ENCODE results near the gene KRT2. TPM values are rescaled to one million over a fixed set of nuclear protein-coding genes. Genes with fewer than 3 reads are reported as not detected.

The KRT2 gene
- total and polyA plus RNA-seq, 10 of the 15 experiments (the other 5 are each of a cell fraction or from before 2014, with no cell fraction given): 0.08 to 0.12 TPM; not detected in 8

Other genes with a start within 250 kb of the KRT2 start
Only the 7 nearest of the 17 such genes appear.
- gene KRT71, start 99.1 kb downstream of the KRT2 start, total RNA-seq (2014; rRNA removed): not detected in 2 replicates
- gene KRT71, start 99.1 kb downstream of the KRT2 start, total RNA-seq (2014; rRNA removed; fragmentation: Illumina TruSeq; extraction: Trizol): not detected in 2 replicates
- not detected in 2 replicates for gene KRT71, start 99.1 kb downstream of the KRT2 start, total RNA-seq (2021)
- not detected in 2 replicates for gene KRT71, start 99.1 kb downstream of the KRT2 start, polyA plus RNA-seq (2011; rRNA removed)
- not detected in 2 replicates for gene KRT71, start 99.1 kb downstream of the KRT2 start, polyA plus RNA-seq (2014; fragmentation: Illumina TruSeq; extraction: Trizol)
- not detected for gene KRT71, start 99.1 kb downstream of the KRT2 start, polyA plus RNA-seq (2014; fragmentation: Nextera tagmentation; extraction: Ambion mirVana)
- not detected in 2 replicates for gene KRT71, start 99.1 kb downstream of the KRT2 start, polyA plus RNA-seq (2014; rRNA removed)
- not detected for gene KRT71, start 99.1 kb downstream of the KRT2 start, polyA plus RNA-seq (2016; fragmentation: Nextera tagmentation; extraction: Ambion mirVana)
- not detected in 2 replicates for gene KRT74, start 78.4 kb downstream of the KRT2 start, total RNA-seq (2014; rRNA removed)
- gene KRT74, start 78.4 kb downstream of the KRT2 start, total RNA-seq (2014; rRNA removed; fragmentation: Illumina TruSeq; extraction: Trizol): not detected in 2 replicates
- gene KRT74, start 78.4 kb downstream of the KRT2 start, total RNA-seq (2021): not detected in 2 replicates
- gene KRT74, start 78.4 kb downstream of the KRT2 start, polyA plus RNA-seq (2011; rRNA removed): not detected in 2 replicates
- not detected in 2 replicates for gene KRT74, start 78.4 kb downstream of the KRT2 start, polyA plus RNA-seq (2014; fragmentation: Illumina TruSeq; extraction: Trizol)
- not detected for gene KRT74, start 78.4 kb downstream of the KRT2 start, polyA plus RNA-seq (2014; fragmentation: Nextera tagmentation; extraction: Ambion mirVana)
- not detected in 2 replicates for gene KRT74, start 78.4 kb downstream of the KRT2 start, polyA plus RNA-seq (2014; rRNA removed)
- not detected for gene KRT74, start 78.4 kb downstream of the KRT2 start, polyA plus RNA-seq (2016; fragmentation: Nextera tagmentation; extraction: Ambion mirVana)
- gene KRT72, start 50.7 kb downstream of the KRT2 start, total RNA-seq (2014; rRNA removed): not detected in 2 replicates
- gene KRT72, start 50.7 kb downstream of the KRT2 start, total RNA-seq (2014; rRNA removed; fragmentation: Illumina TruSeq; extraction: Trizol): not detected in 2 replicates
- not detected in 2 replicates for gene KRT72, start 50.7 kb downstream of the KRT2 start, total RNA-seq (2021)
- gene KRT72, start 50.7 kb downstream of the KRT2 start, polyA plus RNA-seq (2011; rRNA removed): not detected in 2 replicates
- gene KRT72, start 50.7 kb downstream of the KRT2 start, polyA plus RNA-seq (2014; fragmentation: Illumina TruSeq; extraction: Trizol): not detected in 2 replicates
- not detected for gene KRT72, start 50.7 kb downstream of the KRT2 start, polyA plus RNA-seq (2014; fragmentation: Nextera tagmentation; extraction: Ambion mirVana)
- gene KRT72, start 50.7 kb downstream of the KRT2 start, polyA plus RNA-seq (2014; rRNA removed): not detected in 2 replicates
- gene KRT72, start 50.7 kb downstream of the KRT2 start, polyA plus RNA-seq (2016; fragmentation: Nextera tagmentation; extraction: Ambion mirVana): not detected
- gene KRT73, start 33.7 kb downstream of the KRT2 start, total RNA-seq (2014; rRNA removed): not detected in 2 replicates
- not detected in 2 replicates for gene KRT73, start 33.7 kb downstream of the KRT2 start, total RNA-seq (2014; rRNA removed; fragmentation: Illumina TruSeq; extraction: Trizol)
- not detected in 2 replicates for gene KRT73, start 33.7 kb downstream of the KRT2 start, total RNA-seq (2021)
- gene KRT73, start 33.7 kb downstream of the KRT2 start, polyA plus RNA-seq (2011; rRNA removed): not detected in 2 replicates
- gene KRT73, start 33.7 kb downstream of the KRT2 start, polyA plus RNA-seq (2014; fragmentation: Illumina TruSeq; extraction: Trizol): not detected in 2 replicates
- not detected for gene KRT73, start 33.7 kb downstream of the KRT2 start, polyA plus RNA-seq (2014; fragmentation: Nextera tagmentation; extraction: Ambion mirVana)
- gene KRT73, start 33.7 kb downstream of the KRT2 start, polyA plus RNA-seq (2014; rRNA removed): not detected in 2 replicates
- not detected for gene KRT73, start 33.7 kb downstream of the KRT2 start, polyA plus RNA-seq (2016; fragmentation: Nextera tagmentation; extraction: Ambion mirVana)
- gene KRT1, start 28.2 kb upstream of the KRT2 start, total RNA-seq (2014; rRNA removed): not detected in 2 replicates
- not detected in 2 replicates for gene KRT1, start 28.2 kb upstream of the KRT2 start, total RNA-seq (2014; rRNA removed; fragmentation: Illumina TruSeq; extraction: Trizol)
- not detected in 2 replicates for gene KRT1, start 28.2 kb upstream of the KRT2 start, total RNA-seq (2021)
- gene KRT1, start 28.2 kb upstream of the KRT2 start, polyA plus RNA-seq (2011; rRNA removed): not detected in 2 replicates
- 0.13 TPM in 1 of 2 replicates, not detected in the other for gene KRT1, start 28.2 kb upstream of the KRT2 start, polyA plus RNA-seq (2014; fragmentation: Illumina TruSeq; extraction: Trizol)
- not detected for gene KRT1, start 28.2 kb upstream of the KRT2 start, polyA plus RNA-seq (2014; fragmentation: Nextera tagmentation; extraction: Ambion mirVana)
- gene KRT1, start 28.2 kb upstream of the KRT2 start, polyA plus RNA-seq (2014; rRNA removed): not detected in 2 replicates
- gene KRT1, start 28.2 kb upstream of the KRT2 start, polyA plus RNA-seq (2016; fragmentation: Nextera tagmentation; extraction: Ambion mirVana): not detected
- not detected in 2 replicates for gene KRT77, start 51.3 kb upstream of the KRT2 start, total RNA-seq (2014; rRNA removed)
- not detected in 2 replicates for gene KRT77, start 51.3 kb upstream of the KRT2 start, total RNA-seq (2014; rRNA removed; fragmentation: Illumina TruSeq; extraction: Trizol)
- gene KRT77, start 51.3 kb upstream of the KRT2 start, total RNA-seq (2021): not detected in 2 replicates
- not detected in 2 replicates for gene KRT77, start 51.3 kb upstream of the KRT2 start, polyA plus RNA-seq (2011; rRNA removed)
- not detected in 2 replicates for gene KRT77, start 51.3 kb upstream of the KRT2 start, polyA plus RNA-seq (2014; fragmentation: Illumina TruSeq; extraction: Trizol)
- gene KRT77, start 51.3 kb upstream of the KRT2 start, polyA plus RNA-seq (2014; fragmentation: Nextera tagmentation; extraction: Ambion mirVana): not detected
- not detected in 2 replicates for gene KRT77, start 51.3 kb upstream of the KRT2 start, polyA plus RNA-seq (2014; rRNA removed)
- not detected for gene KRT77, start 51.3 kb upstream of the KRT2 start, polyA plus RNA-seq (2016; fragmentation: Nextera tagmentation; extraction: Ambion mirVana)
- not detected in 2 replicates for gene KRT76, start 125.1 kb upstream of the KRT2 start, total RNA-seq (2014; rRNA removed)
- gene KRT76, start 125.1 kb upstream of the KRT2 start, total RNA-seq (2014; rRNA removed; fragmentation: Illumina TruSeq; extraction: Trizol): not detected in 2 replicates
- gene KRT76, start 125.1 kb upstream of the KRT2 start, total RNA-seq (2021): not detected in 2 replicates
- gene KRT76, start 125.1 kb upstream of the KRT2 start, polyA plus RNA-seq (2011; rRNA removed): not detected in 2 replicates
- not detected in 2 replicates for gene KRT76, start 125.1 kb upstream of the KRT2 start, polyA plus RNA-seq (2014; fragmentation: Illumina TruSeq; extraction: Trizol)
- gene KRT76, start 125.1 kb upstream of the KRT2 start, polyA plus RNA-seq (2014; fragmentation: Nextera tagmentation; extraction: Ambion mirVana): not detected
- gene KRT76, start 125.1 kb upstream of the KRT2 start, polyA plus RNA-seq (2014; rRNA removed): not detected in 2 replicates
- not detected for gene KRT76, start 125.1 kb upstream of the KRT2 start, polyA plus RNA-seq (2016; fragmentation: Nextera tagmentation; extraction: Ambion mirVana)

Measured in GM12878 (cell line).